Measurements from ENCODE around the gene WNT2.

Gene WNT2

DNA sequence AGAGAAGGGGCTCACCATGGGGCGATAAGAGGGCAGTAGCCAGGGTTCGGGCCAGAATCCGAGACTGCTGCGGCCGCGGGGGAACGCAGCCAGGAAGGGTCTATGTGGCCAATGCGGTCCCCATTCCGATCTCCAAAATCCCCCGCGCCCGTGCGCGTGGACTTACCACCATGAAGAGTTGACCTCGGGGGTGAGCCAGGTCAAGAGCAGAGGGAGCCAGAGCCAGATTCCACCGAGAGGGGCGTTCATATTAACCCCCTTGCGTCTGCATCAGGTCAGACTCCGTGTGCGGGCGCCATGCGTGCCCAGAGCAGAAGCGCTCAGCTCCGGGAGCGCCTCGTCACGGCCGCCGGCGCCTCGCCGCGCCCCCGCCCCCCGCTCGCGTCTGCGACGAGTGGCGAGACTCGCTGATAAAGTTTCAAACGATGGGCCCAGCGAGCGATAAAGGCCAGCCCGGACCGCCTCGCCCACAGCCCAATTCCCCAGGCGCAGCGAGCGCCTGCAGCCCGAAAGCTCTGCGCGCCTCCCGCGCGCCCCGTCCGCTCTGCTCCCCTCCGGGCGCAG is at the start of gene WNT2:
Gene WNT2 (minus strand): TSS at position 318 of the 564 bp plus-strand sequence. CDS start 69 bp downstream, at position 249.
- peak; percentile 20 for DNase-seq

DNA sequence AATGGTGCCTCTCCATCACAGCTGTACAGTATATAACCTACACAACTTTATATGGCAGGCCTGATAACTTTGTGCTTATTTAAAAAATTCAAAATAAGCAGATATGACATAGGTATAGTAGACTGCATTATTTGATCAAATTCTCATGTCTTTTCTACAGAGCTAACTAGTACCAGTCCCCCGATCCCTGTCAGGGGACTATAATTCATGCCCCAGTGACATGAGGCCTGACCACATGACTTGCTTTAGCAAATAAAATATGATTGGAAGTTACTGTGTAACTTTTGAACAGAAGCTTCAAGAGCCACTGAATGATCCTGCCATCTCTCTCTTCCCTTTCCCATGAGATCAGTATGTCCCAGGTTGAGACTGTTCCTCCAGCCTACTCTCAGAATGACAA is 49.2 kb upstream of the WNT2 start:
- no peak for DNase-seq

DNA sequence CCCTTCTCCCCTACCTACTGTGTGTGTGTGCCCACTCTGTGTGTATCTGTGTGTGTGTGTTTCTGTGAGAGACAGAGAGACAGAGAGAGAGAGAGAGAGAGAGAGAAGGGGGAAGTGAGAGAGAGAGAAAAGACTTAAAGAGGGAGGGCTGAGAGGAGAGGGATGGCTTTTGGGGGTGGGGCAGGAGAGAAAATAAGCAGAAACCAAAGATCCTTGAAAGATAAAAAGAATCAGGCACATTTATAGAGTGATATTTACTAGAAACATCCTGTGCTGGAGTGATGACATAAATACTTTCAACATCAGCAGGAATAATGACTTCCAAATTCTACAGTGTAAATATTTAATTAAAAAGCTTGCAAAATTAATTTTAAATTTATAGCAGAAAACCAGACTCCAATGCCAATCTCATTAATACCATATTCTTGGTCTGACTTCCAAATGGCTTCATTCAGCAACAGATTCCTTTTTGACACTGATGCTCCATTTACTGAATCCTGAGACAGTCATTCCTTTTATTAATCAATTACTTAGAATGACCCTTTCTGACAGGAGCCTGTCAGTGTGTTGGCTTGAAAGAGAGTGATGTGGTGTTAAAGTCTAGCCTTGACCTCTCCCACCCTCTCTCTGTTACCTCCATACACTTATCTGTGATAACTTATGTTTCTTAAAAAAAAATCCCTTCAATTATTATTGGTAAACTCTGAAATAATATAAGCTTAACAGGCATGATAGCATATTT is 41.7 kb upstream of the WNT2 start:
- no peak for DNase-seq

DNA sequence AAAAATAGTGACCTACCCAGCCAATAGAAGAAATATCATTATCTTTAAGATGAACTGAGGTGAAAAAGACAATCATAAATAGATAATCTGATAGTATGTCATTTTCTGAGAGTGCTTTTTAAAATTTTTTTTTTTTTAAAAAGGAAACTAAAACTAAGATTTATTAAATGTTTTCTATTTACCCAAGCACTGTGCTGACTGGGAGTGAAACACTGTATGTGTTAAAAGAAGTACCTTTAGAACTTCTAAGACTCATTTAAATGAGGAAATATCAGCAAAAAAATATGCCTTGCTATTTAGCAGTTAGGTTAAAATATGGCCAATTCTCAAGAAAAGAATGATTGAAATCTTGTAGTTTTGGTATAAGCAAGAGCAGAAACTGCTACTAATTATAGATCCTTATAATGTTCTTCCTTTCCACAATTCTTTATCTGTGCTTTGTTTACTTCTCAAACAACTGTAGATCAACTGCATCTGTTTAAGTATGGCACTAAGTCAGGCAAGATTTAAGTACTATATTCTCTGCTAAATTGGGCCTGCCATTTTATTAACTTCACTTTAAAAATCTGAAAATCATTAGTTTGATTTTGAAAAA is 39.5 kb upstream of the WNT2 start:
- DNase-seq: no peak

DNA sequence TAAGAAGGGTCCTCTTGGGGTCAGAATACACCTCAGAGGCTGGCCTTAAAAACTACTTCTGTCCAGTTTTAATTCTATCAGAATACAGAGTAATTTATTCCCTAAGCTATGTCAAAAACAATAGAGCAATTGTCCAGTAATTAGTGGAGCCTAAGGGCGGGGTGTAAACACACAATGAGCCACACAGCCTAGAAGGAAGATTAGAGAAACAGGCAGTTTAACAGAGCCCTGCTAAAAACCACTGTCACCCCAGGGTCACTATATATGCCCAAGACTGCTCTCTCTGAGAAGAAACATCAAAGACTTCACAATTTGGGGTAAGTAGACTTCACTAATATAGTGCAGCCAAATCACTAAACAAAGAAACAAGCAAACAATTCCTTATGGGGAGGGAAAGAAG is 27.2 kb upstream of the WNT2 start:
- DNase-seq: no peak

DNA sequence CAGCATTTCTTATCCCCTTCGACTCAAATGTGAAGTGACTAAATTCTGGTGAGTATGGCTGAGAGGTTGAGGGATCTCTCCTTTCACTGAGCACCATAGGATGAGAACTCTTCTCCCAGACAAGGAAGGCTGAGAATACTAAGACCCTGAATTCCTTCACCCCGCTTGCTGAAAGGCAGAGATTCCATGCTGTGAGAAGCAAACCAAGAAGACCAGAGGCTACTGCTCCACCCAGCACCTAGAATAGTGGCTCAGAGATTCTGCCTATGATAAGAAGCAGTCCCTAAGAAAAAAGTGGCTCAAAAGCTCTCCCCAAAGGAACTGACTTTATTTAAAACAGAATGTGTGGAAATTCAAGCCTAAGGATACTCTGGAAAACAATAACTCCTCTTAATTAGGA is 26.7 kb upstream of the WNT2 start:
- DNase-seq: no peak

DNA sequence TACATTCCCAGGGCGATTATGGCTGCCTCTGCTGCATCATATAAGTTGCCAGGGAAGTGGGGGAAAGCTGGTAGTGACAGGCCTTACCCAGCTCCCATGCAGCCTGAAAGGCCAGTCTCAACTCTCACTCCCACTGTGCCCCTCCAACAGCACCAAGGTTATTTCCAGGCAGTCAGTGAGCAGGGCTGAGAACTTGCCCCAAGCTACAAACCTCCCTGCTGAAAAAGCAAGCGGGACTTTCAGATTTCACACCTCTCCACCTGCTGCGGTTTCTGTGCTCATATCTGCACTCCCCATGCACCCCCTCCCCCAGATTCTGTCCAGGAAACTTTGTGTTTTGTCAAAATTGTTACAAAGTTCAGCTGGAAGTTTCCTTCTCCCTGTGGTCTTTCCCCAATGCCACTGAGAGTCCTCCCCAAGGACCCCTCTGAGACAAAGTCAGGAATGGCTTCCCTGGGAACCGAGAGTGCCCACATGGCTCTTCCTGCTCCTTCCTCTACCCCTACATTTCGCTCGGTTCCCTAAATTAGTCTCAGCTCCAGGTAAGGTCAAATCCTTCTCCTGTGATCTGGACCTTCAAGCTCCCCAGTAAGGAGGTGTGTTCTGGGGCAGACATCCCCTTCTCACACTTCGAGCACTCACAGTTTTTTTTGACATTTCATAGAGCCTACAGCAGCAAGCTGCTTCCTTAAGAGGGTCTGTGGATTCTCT is 25.3 kb upstream of the WNT2 start:
- no peak for DNase-seq

DNA sequence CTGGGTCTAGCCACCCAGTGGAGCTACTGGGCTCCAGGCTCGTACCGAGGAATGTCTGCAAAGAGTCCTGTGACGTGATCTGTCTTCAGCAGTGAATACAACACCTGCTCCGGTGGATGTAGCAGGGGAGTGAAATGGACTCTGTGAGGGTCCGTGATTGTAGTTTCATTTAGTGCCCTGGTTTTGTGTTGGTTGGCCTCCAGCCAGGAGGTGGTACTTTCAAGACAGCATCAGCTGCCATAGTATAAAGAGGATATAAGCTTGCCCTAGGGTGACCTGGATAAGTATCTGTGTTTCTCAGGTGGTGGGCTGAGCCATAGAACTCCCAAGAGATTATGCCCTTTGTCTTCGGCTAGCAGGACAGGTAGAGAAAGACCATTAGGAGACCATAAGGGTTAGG is 24.6 kb upstream of the WNT2 start:
- DNase-seq: no peak

DNA sequence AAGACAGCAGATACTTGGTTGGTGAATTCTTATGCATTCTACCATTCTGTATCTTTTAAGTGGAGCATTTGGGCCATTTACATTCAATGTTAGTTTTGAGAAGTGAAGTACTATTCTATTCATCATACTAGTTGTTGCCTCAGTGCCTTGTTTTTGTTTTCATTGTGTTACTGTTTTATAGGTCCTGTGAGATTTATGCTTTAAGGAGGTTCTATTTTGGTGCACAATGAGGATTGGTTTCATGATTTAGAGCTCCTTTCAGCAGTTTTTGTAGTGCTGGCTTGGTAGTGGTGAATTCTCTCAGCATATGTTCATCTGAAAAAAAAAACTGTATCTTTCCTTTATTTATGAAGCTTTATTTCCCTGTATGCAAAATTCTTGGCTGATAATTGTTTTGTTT is 23.3 kb upstream of the WNT2 start:
- no peak for DNase-seq

DNA sequence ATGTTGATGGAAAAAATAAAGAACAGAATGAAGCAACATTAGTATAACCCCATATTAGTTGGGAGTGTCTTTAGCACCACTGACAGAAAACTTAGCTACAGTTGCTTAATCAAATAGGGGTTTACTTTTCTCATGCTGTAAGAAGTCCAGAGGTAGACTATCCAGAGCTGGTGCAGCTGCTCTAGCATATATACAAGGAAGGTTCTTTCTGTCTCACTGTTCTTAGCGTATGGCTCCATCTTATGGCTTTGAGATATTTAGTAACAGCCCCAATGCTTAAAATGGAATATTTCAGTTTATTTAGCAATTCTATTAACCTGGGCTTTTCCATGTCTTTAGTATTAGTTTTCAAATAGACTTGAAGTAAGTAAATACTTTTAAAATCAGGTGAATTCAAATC is 15.2 kb upstream of the WNT2 start:
- DNase-seq: no peak

DNA sequence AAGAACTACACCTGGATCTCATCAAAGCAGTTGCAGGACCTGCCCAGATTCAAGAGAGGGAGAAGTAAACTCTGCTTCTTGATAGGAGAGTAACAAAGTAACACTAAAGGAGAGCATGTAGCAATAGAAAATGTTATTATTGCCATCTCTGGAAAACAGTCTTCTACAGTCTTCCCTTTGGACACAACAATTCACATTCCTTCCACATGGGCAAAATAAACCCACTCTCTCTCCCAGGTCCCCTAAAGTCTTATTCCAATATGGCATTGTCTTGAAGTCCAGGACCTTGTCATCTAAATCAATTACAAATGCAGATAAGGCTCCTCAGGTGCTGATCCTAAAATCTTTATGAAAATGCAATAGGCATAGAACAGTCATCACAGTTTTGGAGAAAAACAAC is 10.3 kb upstream of the WNT2 start:
- DNase-seq: no peak

DNA sequence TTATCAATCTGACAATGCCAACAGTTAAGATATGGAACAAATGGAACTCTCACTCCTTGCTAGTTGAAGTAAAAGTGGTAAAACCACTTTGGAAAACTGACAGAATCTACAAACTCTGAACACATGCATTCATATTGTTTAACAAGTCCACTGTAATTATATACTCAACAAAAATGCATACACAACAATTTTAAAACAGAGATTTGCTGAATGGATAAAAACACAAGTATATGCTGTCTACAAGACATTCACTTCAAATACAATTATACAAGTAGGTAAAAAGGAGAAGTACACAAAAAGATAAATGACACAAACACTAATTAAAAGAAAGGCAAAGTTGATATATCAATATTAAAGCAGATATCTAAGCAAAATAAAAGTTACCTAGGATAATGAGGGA is 9.2 kb upstream of the WNT2 start:
- DNase-seq: no peak

DNA sequence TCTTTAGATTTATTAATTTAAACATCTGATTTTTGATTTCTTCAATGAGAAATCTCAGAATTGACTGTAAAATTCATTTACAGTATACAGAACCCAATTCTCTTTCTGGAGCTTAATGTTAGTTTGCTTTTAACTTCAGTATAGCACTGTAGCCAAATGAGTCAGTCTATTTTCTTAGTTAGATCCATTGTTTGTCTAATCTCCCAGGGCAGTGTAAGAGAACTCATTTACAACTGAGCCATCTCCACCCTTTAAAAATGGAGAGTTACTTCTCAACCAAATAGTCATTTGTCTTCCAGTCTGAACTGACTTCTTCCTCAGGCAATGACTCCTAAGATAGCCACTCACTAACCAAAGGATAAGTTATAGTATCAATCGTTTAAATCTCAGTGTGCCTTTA is 3.0 kb upstream of the WNT2 start:
- no peak for DNase-seq

DNA sequence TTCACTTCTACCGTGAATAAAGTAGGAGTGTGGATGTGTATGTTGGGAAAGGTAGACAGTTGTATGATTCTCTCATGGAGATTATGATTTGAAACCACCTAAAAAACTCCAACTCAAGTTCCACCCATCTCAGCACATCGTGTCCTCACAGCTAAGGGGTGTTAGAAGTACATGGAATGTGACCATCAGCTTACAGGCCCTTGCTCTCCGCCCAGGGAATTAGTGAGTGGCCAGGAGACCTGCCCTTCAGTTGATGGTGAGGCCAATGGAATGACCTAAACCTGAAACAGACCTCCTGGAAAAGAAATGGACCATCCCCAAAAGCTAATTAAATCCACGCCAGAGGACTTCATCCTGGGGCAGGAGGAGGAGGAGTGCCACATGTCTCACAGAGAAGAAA is 2.1 kb upstream of the WNT2 start:
- no peak for DNase-seq

DNA sequence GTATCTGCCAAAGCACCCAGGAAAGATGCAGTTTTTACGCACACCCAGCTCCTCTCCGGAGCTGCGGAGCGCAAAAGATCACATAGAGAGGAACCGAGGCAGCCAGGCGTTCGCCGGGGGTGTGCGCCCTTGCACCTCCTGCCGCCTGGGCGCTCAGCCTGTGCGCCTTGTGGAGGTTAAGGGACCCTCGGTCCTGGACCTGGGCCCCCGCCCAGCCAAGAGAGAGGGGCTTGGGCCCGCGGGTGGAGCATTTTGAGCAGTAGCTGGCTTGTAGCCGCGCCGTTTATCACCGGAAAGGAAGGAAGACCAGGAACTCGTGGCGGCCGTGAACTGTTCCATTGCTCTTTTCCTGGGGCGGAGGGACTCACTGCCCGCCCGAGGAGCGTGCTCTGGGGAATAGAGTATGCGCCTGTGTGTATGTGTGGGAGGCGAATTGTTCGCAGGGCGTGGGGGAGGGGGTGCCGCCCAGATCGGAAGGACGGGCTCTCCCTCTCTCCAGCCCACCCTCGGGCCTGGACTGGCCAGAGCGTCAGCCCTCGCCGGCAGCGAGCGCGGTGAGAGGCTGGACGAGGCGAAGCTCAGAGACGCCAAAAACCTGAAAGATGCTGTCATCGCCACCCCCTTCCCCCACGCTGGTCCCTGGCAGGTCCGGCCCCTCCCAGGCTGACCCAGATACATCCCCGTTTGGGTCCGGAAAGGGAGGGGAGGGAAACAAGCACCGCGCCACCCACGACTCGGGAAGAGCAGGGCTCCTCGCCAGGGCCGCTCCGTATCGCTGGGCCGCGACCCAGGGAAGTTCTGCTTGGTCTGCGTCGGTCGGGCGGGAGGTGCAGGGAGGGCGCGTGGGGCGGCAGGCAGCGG is 1.2 kb upstream of the WNT2 start:
- DNase-seq: peak; percentile 65

DNA sequence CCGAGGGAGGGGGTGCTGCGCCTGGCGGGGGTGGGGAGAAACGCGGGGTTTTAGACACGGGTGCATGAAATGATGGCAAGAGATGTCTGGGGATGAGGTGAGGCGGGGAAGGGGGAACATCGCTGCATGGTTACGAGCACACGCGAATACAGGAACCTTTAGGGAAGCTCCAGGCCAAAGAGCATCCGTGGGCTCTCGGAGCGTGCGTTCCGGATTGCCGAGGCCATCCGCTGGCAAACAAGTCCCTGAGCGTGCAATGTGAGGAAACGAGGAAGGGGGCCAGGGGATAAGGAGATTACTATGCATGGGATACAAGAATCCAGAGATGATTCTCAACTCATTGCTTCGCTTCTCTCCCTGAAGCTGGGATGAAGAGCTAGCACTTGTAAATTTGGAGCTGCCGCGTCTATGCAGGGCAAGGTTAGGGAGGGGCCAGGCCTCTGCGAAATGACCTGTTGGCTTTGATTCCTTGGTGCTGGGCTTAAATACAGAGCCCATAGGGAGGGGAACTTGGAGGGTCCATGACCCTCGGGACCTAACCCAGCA is 520 bp upstream of the WNT2 start:
- peak; percentile 41 for DNase-seq

DNA sequence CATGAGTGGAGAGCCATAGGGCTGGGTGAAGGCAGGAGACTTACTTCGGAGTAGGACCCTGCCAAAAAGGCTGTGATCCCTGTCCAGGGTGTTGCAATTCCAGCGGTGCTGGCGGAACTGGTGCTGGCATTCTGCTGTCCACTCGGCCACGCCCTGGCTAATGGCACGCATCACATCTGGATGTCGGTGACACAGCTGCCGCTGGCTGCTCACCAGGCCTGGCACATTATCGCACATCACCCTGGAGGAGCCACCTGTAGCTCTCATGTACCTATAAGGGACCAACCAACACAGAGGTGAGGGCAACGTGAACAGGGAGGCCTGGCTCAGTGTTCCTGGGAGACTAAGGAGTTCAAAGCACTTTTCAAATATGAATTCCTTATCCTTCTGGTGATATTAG is 2.3 kb downstream of the WNT2 start:
- DNase-seq: no peak

DNA sequence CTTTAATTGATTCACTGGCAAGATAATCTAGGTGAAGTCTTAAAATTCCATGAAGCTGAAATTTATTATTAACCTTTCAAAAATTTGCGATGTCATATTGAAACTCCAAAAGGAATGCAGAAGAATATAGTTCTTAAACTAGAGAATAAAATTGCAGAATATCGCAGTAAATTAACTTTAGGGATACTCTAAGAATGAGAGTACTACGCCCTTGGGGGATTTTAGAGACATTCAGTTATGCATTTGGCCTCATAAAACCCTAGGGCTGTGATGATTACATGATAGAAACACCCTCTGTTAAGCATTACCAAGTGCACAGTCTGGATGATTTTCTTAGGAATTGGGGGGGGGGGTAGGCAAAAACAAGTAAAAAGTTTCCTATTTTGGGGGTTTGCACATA is 3.7 kb downstream of the WNT2 start:
- DNase-seq: peak; percentile 58

DNA sequence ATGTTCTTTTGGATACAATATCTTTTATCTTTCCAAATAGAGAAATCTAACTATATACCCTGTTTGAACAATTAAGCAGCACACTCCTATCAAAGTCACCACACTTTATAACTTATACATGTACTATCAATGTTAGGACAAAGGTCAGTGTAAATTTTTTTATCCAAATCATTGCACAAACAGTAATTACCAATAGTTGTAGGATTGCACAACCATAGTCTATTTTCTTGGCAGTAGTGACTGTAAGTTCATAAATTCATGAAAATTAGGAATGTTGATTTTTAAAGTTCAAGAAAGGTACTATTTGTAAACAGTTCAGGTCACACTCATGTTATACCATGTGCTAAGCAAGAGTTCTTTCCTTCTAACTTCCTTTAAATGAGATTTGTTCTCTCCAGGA is 9.3 kb downstream of the WNT2 start:
- DNase-seq: no peak

DNA sequence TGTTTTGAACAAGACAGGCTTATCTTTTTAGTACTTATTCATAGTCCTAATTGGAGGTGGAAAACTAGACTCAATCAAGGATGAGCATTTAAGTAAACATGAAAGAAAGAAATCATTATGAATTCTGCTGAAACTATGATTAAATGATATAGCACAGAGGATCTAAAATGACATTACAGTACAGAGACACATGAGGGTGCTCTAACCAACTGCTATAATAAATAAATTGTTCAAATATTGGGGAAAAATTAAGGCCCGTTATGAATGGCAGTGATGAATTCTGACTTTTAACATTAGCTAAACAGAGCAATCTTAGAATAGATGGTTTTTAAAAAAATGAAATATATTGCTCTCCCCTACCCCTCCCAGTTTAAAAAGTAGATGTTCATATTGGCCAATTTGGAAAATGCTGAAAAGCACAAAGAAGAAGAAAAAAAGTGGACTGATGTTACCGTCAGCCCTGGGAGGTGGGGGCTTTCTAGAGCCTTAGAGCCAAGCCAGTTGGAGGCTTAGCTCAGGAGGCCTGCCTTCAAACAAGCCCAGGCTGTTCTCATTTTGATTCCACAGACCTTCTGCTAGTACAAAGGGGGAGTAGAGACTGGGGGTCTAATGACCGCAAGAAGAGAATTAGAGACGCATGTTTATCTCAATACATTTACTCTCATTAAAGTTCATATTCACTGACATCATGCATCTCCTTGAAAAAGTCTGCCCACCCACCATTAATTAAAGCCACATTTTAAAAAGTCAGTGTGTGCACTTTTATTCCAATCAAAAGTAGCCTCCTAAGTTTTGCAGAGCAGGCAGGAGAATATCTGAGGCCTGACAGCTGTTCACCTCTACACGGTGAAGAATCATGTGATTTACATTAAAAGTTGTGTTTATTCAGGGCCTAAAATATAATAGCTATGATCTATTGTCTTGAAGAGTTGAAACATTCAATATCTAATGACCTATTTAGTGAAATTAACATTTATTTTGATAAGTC is 10.0 kb downstream of the WNT2 start:
- DNase-seq: no peak

DNA sequence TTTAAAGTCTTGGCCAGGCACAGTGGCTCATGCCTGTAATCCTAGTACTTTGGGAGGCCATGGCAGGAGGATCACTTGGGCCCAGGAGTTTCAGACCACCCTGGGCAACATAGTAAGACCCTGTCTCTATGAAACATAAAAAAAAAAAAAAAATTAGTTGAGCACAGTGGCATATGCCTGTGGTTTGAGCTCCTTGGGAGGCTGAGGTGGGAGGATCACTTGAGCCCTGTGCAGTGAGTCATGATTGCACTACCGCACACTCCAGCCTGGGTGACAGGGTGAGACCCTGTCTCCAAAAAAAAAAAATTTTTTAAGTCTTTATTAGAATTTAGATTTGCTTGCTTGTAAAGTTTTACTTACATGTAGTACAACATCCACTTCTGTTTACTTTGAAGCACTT is 14.0 kb downstream of the WNT2 start:
- no peak for DNase-seq
